Breast epithelium (tissue), 4 donors: Measurements from ENCODE around the gene MRTFA. TPM values are rescaled to one million over a fixed set of nuclear protein-coding genes. Genes with fewer than 3 reads are reported as not detected.
A peak's percentile ranks its signal among the peaks of the same experiment; 100 is the strongest.

ENCODE experiments used
- DNase-seq, 2 donors: peaks; one replicate each; pipeline ENCODE4 v3.0.0-alpha.2; 2019; ENCODE audit warnings: low spot score in 2 of 2
- H3K27ac ChIP-seq, 2 donors: fragments of 200-600 bp; sonication (generic) in 1 of 2; one replicate each; pipeline ENCODE4 v1.5.1; 2016 to 2019; ENCODE audit warnings: mild to moderate bottlenecking in 1 of 2
- H3K27me3 ChIP-seq, 2 donors: fragments of 200-600 bp; sonication (generic) in 1 of 2; one replicate each; pipeline versions ENCODE4 v1.5.1 to v1.6.0; 2017 to 2019; ENCODE audit warnings: control low read depth in 1 of 2, mild to moderate bottlenecking in 1 of 2
- H3K36me3 ChIP-seq: fragments of 200-600 bp; one replicate; pipeline ENCODE4 v1.5.1; 2019
- H3K4me1 ChIP-seq, 2 donors: fragments of 200-600 bp; sonication (generic); one replicate each; pipeline ENCODE4 v1.5.1; 2016 to 2019; ENCODE audit warnings: control low read depth in 1 of 2
- H3K4me3 ChIP-seq, 3 donors: fragments of 200-600 bp; sonication (generic); 1 replicate in 2 of 3; 2 replicates in 1 of 3; pipeline ENCODE4 v1.5.1; 2016 to 2019; ENCODE audit warnings: mild to moderate bottlenecking in 3 of 3, moderate library complexity in 2 of 3
- H3K9me3 ChIP-seq, 2 donors: fragments of 200-600 bp; sonication (generic) in 1 of 2; one replicate each; pipeline ENCODE4 v1.5.1; 2016 to 2019; ENCODE audit warnings: control low read depth in 1 of 2
- CTCF ChIP-seq, 3 donors: fragments of 450-650 bp; IDR thresholded peaks; one replicate each; pipeline ENCODE4 v1.5.1; 2016 to 2017; ENCODE audit warnings: antibody characterized with exemption in 3 of 3, mild to moderate bottlenecking in 3 of 3, moderate library complexity in 3 of 3
- POLR2A ChIP-seq: fragments of 450-650 bp; IDR thresholded peaks from one replicate; pipeline ENCODE4 v1.6.1; 2016; ENCODE audit warnings: antibody characterized with exemption, mild to moderate bottlenecking, moderate library complexity
- POLR2AphosphoS5 ChIP-seq, 3 donors: sonication (generic); formaldehyde crosslinking; IDR thresholded peaks; one replicate each; pipeline ENCODE4 v1.6.1; 2017; ENCODE audit warnings: antibody characterized with exemption in 3 of 3
- intact Hi-C: fragments of 100-400 bp; cut with DNase I; formaldehyde crosslinking; loops from one replicate; pipeline ENCODE4 v1.15.1; 2023; ENCODE audit warnings: low total_unique reads
- total RNA-seq, 3 donors: library from RNA; depleted of rRNA; stranded (reverse); fragments of >200 nt; gene quantifications; one replicate each; pipeline ENCODE4 v1.1.0, GENCODE V29; 2016

The MRTFA gene
- total RNA-seq, 3 donors from 2014 or later, result 47.0 to 69.2 (median 65.7) TPM

GRCh38 chr22:40583053-40583741 lies 53.3 kb downstream of the MRTFA start:
- Histone ChIP-seq H3K4me1 (peaks cover 0 to 8% of the 10 kb centered on the region in 2 donors), H3K4me3 (no peak overlapping the region), H3K9me3 (no peaks in the 10 kb centered on the region), H3K36me3 (no peaks in the 10 kb centered on the region), H3K27ac (peak overlapping the region; percentile 2 to 14), H3K27me3 (no peaks in the 10 kb centered on the region)
- TF ChIP-seq POLR2AphosphoS5 (IDR thresholded peaks at IDR 0.05) (no peak), CTCF (IDR thresholded peaks at IDR 0.05) (no peak)
- DNase-seq, result no peak
- intact Hi-C loops, result no loop called here

GRCh38 chr22:40582063-40582462 lies 54.5 kb downstream of the MRTFA start:
- Histone ChIP-seq H3K4me1 (peaks cover 0 to 8% of the 10 kb centered on the region in 2 donors), H3K9me3 (no peaks in the 10 kb centered on the region), H3K36me3 (no peaks in the 10 kb centered on the region), H3K27me3 (no peaks in the 10 kb centered on the region), H3K27ac (no peak overlapping the region), H3K4me3 (no peak overlapping the region)
- no peak for TF ChIP-seq POLR2A
- no peak for TF ChIP-seq CTCF (IDR thresholded peaks at IDR 0.05)
- TF ChIP-seq POLR2AphosphoS5 (IDR thresholded peaks at IDR 0.05), result no peak
- intact Hi-C loops, result no loop called here
- DNase-seq, result no peak

- H3K36me3 ChIP-seq, result no peaks in the 10 kb centered on the region
- no peaks in the 10 kb centered on the region for H3K27me3 ChIP-seq
- H3K27ac ChIP-seq, result no peak overlapping the region
- TF ChIP-seq CTCF (IDR thresholded peaks at IDR 0.05), result no peak
- TF ChIP-seq POLR2A, result no peak
- no peak for TF ChIP-seq POLR2AphosphoS5 (IDR thresholded peaks at IDR 0.05)
- no peaks in the 10 kb centered on the region for H3K9me3 ChIP-seq
- no peaks in the 10 kb centered on the region for H3K4me1 ChIP-seq
- H3K4me3 ChIP-seq, result no peak overlapping the region
- intact Hi-C loops, result no loop called here
- DNase-seq, result no peak
Observed at GRCh38 chr22:40580631-40581030, 55.9 kb downstream of the MRTFA start.

GRCh38 chr22:40578171-40578570 lies 58.3 kb downstream of the MRTFA start:
- no peaks in the 10 kb centered on the region for H3K36me3 ChIP-seq
- intact Hi-C loops, result no loop called here
- H3K27me3 ChIP-seq, result no peaks in the 10 kb centered on the region

More at GRCh38 chr22:40578171-40578570, 58.3 kb downstream of the MRTFA start:
- Histone ChIP-seq H3K9me3 (no peaks in the 10 kb centered on the region), H3K4me1 (no peaks in the 10 kb centered on the region), H3K27ac (no peak overlapping the region), H3K4me3 (no peak overlapping the region)
- DNase-seq, result no peak
- TF ChIP-seq CTCF (IDR thresholded peaks at IDR 0.05), result no peak
- no peak for TF ChIP-seq POLR2AphosphoS5 (IDR thresholded peaks at IDR 0.05)
- no peak for TF ChIP-seq POLR2A
